Naive B cell (primary cell): Measurements from ENCODE around the gene PTCH1. TPM values are rescaled to one million over a fixed set of nuclear protein-coding genes. Genes with fewer than 3 reads are reported as not detected.

Source experiments
- ATAC-seq, 2 donors: fragments of 150-1000 bp; cut with Tn5 transposase; 2 replicates each; pipeline ENCODE4 v1.10.0; 2021; ENCODE audit warnings: low read depth in 2 of 2, mild to moderate bottlenecking in 2 of 2, moderate library complexity in 2 of 2
- DNase-seq: peaks from one replicate; pipeline ENCODE4 v3.0.0; 2022
- H3K27ac Mint-ChIP-seq, 6 donors: one replicate each; pipeline ENCODE4 v1.8.0; 2020 to 2022; ENCODE audit warnings: mild to moderate bottlenecking in 6 of 6, mixed read lengths in 6 of 6, moderate library complexity in 5 of 6, inconsistent platforms in 2 of 6
- H3K27me3 Mint-ChIP-seq, 3 donors: one replicate each; pipeline ENCODE4 v1.8.0; 2021 to 2022; ENCODE audit warnings: mixed read lengths in 3 of 3, mild to moderate bottlenecking in 1 of 3
- H3K36me3 Mint-ChIP-seq, 2 donors: one replicate each; pipeline ENCODE4 v1.8.0; 2020 to 2022; ENCODE audit warnings: mixed read lengths in 2 of 2, inconsistent platforms in 1 of 2, mild to moderate bottlenecking in 1 of 2
- H3K4me1 Mint-ChIP-seq, 3 donors: one replicate each; pipeline ENCODE4 v1.8.0; 2020 to 2022; ENCODE audit warnings: mixed read lengths in 3 of 3, inconsistent platforms in 1 of 3, mild to moderate bottlenecking in 1 of 3, moderate library complexity in 1 of 3
- H3K4me3 Mint-ChIP-seq, 8 donors: one replicate each; pipeline ENCODE4 v1.8.0; 2020 to 2022; ENCODE audit warnings: mild to moderate bottlenecking in 8 of 8, mixed read lengths in 8 of 8, moderate library complexity in 8 of 8, inconsistent platforms in 2 of 8
- H3K9me3 Mint-ChIP-seq, 7 donors: one replicate each; pipeline ENCODE4 v1.8.0; 2020 to 2022; ENCODE audit warnings: mixed read lengths in 7 of 7, mild to moderate bottlenecking in 5 of 7, inconsistent platforms in 2 of 7, moderate library complexity in 1 of 7
- polyA plus RNA-seq, 6 donors: library from polyadenylated mRNA; unstranded; fragments of 300-500 nt; fragmentation: Illumina TruSeq; gene quantifications; one replicate each; pipeline ENCODE4 v1.2.3, GENCODE V29; 2021; ENCODE audit warnings: low read depth in 6 of 6

Gene PTCH1
- polyA plus RNA-seq, 6 donors from 2014 or later: 0.21 to 8.3 (median 2.4) TPM

DNA sequence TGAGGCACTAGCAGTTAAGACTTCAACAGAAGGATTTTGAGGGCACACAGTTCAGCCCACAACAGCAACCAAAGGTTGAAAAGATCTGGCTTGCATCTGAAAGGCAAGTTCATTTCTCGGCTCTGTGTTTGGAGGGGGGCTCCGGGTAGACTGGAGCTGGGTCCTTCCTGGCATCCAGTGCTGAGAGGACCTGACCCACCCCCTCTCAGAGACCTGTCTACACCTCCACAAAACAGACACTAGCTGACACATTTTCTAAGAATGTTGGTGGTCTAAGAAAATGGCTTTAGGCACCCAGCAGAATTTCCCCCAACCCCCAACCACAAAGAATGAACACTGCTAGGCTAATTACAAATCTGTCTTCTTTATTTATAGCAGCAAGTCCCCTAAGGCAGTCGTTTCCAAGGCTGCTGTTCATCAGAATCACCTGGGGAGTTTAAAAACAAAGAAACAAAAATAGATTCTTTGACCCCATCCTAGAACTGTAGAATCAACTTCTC, 6.2 kb upstream of the PTCH1 start:
- Mint-ChIP-seq H3K27ac (no peak overlapping the region), H3K9me3 (peaks cover 4 to 32% (median 10%) of the 10 kb centered on the region in 7 donors)

DNA sequence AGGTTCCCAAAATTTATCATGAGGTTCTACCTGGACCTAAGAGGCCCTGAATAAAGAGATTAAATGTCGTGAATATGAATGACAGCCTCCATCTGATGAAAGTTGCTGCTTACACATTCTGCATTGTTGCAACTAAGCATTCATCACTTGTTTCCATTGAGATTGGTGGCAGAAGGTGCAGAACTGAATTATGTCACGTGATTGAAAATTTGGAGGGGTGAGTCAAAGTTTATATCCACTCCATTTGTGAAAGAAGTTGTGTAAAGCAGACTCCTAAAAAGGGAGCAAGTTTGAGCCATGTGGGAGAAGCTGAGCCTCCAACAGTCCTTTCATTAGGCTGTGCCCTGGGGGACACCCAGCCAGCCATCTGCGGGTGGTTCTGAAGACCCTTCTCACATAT, 4.9 kb upstream of the PTCH1 start:
- Mint-ChIP-seq H3K4me3 (no peak overlapping the region), H3K9me3 (peaks cover 4 to 32% (median 13%) of the 10 kb centered on the region in 7 donors), H3K27me3 (peaks cover 35 to 69% (median 49%) of the 10 kb centered on the region in 3 donors), H3K36me3 (peaks cover 0 to 2% of the 10 kb centered on the region in 2 donors), H3K27ac (no peak overlapping the region), H3K4me1 (peaks cover under 1 to 7% (median 1%) of the 10 kb centered on the region in 3 donors)
- DNase-seq: no peak
- no peak for ATAC-seq

More for the DNA sequence above, 6.2 kb upstream of the PTCH1 start:
- ATAC-seq (no peak), DNase-seq (no peak)
- no peak overlapping the region for H3K4me3 Mint-ChIP-seq
- peaks cover 38 to 65% (median 48%) of the 10 kb centered on the region in 3 donors for H3K27me3 Mint-ChIP-seq
- H3K4me1 Mint-ChIP-seq: no peaks in the 10 kb centered on the region
- peaks cover 0 to 1% of the 10 kb centered on the region in 2 donors for H3K36me3 Mint-ChIP-seq

DNA sequence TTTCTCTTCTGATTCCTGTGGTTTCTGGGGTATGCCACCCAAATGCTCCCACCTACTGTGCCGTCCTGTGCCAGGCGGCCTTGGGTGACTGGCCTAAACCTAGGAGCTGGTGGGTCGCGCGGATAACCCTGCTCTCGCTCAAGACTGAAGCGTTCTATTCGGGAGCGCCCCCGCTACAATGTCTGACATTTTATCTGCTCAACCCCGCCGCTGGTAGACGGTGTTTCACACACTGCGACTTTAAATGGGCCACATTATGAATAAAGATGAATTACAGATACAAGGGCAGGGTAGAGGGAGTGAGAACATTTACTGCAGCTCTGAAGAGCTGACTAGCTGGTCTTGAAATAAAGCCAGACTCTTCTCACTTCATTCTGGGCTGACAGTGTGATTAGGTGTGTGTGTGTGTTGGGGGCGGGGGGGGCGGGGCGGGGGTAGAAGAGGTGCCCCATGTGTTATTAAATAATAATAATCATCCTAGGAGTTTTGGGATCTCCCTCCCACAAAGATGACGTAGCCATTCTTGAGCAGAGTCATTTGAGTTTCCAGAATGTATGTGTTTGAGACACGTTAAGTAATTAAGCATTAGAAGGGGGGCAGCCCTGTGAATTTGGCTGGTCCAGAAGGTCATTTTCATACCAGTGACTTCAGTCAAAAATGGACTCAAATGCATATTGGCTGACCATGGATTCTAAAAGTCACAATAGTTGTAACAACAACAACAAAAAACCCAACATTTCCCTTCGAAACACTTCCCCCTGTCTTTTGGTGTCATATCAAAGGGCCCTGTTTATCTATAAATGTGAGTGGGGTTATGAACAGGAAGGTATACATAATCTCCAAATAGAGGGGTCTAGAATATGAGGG, 1.0 kb upstream of the PTCH1 start:
- Mint-ChIP-seq H3K36me3 (peaks cover 0 to 13% of the 10 kb centered on the region in 2 donors), H3K4me3 (peak overlapping the region in 5 of 8 donors; percentile 10 to 89 (median 75)), H3K27me3 (peaks cover 60 to 85% (median 67%) of the 10 kb centered on the region in 3 donors), H3K4me1 (peaks cover 5 to 15% (median 7%) of the 10 kb centered on the region in 3 donors), H3K9me3 (peaks cover 6 to 34% (median 15%) of the 10 kb centered on the region in 7 donors), H3K27ac (peak overlapping the region in 1 of 6 donors; percentile 47)
- ATAC-seq (no peak), DNase-seq (no peak)

DNA sequence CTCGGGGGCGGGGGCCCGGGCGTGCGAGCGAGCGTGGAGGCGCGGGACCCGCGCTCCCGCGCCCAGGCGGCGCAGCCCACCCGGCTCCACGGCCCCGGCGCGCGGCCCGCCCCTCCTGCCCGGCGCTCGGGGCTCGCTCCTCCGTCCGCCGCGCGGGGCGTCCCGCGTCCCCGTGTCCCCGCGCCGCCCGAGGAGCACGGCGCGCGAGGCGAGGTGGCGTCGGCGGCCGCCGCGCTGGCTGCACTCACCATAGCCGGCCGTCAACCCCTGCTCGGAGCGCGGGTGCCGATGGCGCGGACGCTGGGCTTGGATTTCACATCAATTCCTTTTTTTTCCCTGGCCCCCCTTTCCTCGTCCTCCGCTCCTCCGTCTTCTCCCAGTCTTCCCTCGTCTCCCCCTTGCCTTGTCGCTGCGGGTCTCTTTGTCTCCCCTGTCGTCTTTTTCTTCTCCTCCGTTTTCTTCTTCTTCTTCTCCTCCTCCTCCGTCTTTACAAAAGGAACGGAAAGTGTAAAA, 494 bp downstream of the PTCH1 start:
- peaks cover 70 to 91% (median 72%) of the 10 kb centered on the region in 3 donors for H3K27me3 Mint-ChIP-seq
- DNase-seq (no peak), ATAC-seq (peak; percentile 23 to 27)
- H3K4me3 Mint-ChIP-seq: peak overlapping the region; percentile 74 to 97 (median 93)
- peaks cover 0 to 16% of the 10 kb centered on the region in 2 donors for H3K36me3 Mint-ChIP-seq
- peaks cover 6 to 47% (median 17%) of the 10 kb centered on the region in 7 donors for H3K9me3 Mint-ChIP-seq
- peaks cover 9 to 28% (median 15%) of the 10 kb centered on the region in 3 donors for H3K4me1 Mint-ChIP-seq
- H3K27ac Mint-ChIP-seq: peak overlapping the region in 5 of 6 donors; percentile 49 to 96 (median 57)

DNA sequence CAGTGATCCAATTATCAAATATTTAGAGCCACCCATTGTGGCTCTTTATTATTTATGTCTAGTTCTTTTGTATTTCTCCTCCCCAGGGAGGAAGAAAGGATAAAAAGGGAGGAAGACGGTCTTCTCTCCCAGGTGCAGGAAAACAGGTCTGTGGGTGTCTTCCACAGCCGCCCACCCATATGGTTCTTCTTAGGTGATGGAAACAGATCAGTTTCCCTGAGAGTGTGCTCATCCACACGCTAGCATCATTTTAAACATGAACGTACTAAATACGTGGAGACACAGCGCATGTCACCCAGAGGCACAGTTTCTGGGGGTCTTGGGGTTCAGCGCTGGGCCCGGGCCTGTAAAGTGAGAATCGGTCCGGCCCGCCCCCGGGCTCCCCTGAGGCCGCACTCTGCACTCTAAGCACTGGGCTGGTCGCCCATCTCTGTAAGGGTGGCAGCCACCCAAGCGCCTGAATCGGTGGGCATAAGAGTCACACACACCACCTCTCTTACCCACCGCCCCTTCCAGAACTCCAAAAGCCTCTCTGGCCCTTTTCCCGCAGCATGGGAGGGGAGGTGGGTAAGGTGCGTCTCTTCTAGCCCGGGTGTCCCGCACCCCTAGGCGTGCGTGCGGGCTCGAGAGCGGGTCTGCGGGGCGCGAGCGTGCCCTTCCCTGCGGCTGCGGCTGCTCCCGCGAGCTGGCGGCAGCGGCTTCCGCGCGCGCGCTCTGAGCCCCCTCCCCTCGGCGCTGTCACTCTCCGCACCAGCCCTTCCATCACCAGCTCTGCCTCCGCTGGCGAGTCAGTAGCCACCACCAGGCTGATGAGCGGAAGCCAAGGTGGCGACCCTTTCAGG, 1.3 kb downstream of the PTCH1 start:
- Mint-ChIP-seq H3K4me3 (peak overlapping the region in 7 of 8 donors; percentile 39 to 89 (median 52)), H3K4me1 (peaks cover 12 to 30% (median 20%) of the 10 kb centered on the region in 3 donors), H3K36me3 (peaks cover 0 to 20% of the 10 kb centered on the region in 2 donors), H3K27ac (no peak overlapping the region), H3K9me3 (peaks cover 6 to 46% (median 16%) of the 10 kb centered on the region in 7 donors), H3K27me3 (peaks cover 66 to 88% (median 67%) of the 10 kb centered on the region in 3 donors)
- DNase-seq (no peak), ATAC-seq (peak in 1 of 2 donors; percentile 30)

DNA sequence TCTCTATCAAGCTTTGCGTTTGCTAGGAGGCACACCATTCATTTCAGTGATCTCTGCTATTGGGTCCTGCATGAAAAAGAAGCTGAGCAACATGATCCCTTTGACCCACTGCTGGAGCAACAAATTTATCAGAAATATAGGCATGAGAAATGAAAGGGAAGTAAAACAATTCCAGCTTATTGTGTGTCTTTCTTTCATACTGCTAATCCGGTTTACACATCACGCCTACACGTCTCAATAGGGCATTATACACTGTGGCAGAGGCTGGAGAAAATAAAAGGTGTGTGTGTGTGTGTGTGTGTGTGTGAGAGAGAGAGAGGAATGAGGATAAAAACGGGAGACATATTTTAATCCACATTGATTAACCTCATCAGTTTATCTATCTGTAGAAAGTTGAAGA, 2.4 kb downstream of the PTCH1 start:
- H3K36me3 Mint-ChIP-seq: peaks cover 8 to 24% of the 10 kb centered on the region in 2 donors
- peaks cover 65 to 88% (median 68%) of the 10 kb centered on the region in 3 donors for H3K27me3 Mint-ChIP-seq
- peak overlapping the region in 3 of 8 donors; percentile 52 to 89 (median 70) for H3K4me3 Mint-ChIP-seq
- DNase-seq (no peak), ATAC-seq (no peak)
- H3K9me3 Mint-ChIP-seq: peaks cover 0 to 44% (median 14%) of the 10 kb centered on the region in 7 donors
- H3K4me1 Mint-ChIP-seq: peaks cover 16 to 42% (median 32%) of the 10 kb centered on the region in 3 donors
- peak overlapping the region in 1 of 6 donors; percentile 5 for H3K27ac Mint-ChIP-seq

DNA sequence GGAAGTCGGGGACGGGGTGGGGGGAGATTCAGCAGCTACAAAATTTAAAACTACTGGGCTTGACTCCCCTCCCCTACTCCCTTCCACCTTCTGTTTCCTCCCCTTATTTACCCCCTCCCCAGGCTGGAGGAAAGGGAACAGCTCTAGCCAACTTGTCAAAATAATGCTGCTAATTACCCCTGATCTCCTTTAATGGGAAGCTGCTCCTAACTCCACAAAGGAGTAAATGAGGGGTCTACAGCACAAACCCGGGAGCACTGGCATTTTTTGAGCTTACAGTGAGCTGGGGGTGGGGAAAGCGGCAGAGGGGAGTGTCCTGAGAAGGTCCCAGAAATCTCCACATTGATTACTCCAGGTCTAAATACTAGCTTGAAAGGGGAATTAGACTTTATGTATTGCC, 3.1 kb downstream of the PTCH1 start:
- H3K36me3 Mint-ChIP-seq: peaks cover 9 to 24% of the 10 kb centered on the region in 2 donors
- DNase-seq (no peak), ATAC-seq (no peak)
- peaks cover 0 to 37% (median 14%) of the 10 kb centered on the region in 7 donors for H3K9me3 Mint-ChIP-seq
- peak overlapping the region in 1 of 6 donors; percentile 5 for H3K27ac Mint-ChIP-seq
- H3K27me3 Mint-ChIP-seq: peaks cover 63 to 87% (median 71%) of the 10 kb centered on the region in 3 donors
- peak overlapping the region in 1 of 8 donors; percentile 52 for H3K4me3 Mint-ChIP-seq
- peaks cover 21 to 46% (median 35%) of the 10 kb centered on the region in 3 donors for H3K4me1 Mint-ChIP-seq

DNA sequence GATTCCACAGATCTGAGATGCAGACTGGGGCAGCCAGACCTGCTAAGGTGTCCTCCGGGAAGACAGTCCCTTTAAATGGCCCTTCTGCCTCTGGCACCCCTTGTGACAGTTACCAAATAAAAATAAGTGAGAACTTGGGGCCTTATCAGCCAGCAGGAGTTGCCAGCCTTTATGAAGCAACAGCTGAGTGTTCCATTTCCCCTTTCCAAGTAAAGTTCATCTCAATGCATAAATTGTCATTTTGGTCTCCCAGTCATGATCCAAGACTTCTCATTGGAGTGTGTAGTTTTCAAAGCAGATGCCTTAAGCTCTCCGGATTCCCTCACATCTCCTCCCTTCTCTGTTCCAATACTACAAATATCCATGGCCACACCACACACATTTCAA, 4.1 kb downstream of the PTCH1 start:
- no peak for ATAC-seq
- peaks cover 9 to 29% of the 10 kb centered on the region in 2 donors for H3K36me3 Mint-ChIP-seq
- peaks cover 64 to 81% (median 72%) of the 10 kb centered on the region in 3 donors for H3K27me3 Mint-ChIP-seq

DNA sequence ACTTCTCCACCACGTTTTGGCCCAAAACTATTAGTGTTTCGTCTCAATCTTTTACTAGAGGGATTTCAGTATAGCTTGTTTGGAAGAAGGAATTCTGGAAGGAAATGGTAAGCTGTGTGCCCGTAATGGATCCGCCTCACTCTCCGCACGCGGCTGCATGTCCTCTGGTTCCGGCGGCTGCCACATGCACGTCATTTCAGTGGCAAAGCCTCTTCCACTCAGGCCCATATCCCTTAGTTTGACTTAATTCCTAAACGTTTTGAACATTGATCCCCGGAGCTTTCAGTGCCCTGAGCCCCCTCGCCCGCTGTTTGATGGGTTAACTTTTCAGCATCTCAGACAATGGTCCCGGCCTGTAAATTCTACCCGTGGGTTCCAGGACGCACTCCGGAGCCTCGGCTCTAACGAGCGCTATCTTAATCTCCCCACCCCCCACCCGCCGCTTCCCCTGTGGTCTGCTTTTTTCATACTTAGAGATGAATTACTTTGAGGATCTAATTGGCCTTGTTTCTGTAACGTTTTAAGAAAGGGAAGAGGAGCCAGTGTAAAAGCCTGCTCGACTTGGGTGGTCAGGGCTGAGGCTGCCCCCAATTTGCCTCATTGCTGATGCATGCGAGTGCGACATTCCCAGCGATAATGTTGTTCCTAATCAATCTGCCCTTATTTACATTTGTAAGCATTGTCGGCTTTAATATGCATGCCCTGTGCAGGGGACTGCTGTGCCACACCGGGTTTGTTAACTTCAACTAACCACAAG, 4.6 kb downstream of the PTCH1 start:
- ATAC-seq (no peak), DNase-seq (no peak)
- peak overlapping the region; percentile 34 to 94 (median 61) for H3K4me3 Mint-ChIP-seq
- H3K36me3 Mint-ChIP-seq: peaks cover 9 to 32% of the 10 kb centered on the region in 2 donors
- peak overlapping the region in 4 of 6 donors; percentile 2 to 51 (median 34) for H3K27ac Mint-ChIP-seq
- peaks cover 0 to 33% (median 9%) of the 10 kb centered on the region in 7 donors for H3K9me3 Mint-ChIP-seq
- H3K27me3 Mint-ChIP-seq: peaks cover 66 to 81% (median 72%) of the 10 kb centered on the region in 3 donors
- peaks cover 29 to 50% (median 44%) of the 10 kb centered on the region in 3 donors for H3K4me1 Mint-ChIP-seq

More for the DNA sequence above, 4.1 kb downstream of the PTCH1 start:
- peaks cover 25 to 49% (median 39%) of the 10 kb centered on the region in 3 donors for H3K4me1 Mint-ChIP-seq
- DNase-seq: no peak
- H3K4me3 Mint-ChIP-seq: peak overlapping the region in 7 of 8 donors; percentile 26 to 89 (median 41)
- H3K9me3 Mint-ChIP-seq: peaks cover 0 to 33% (median 9%) of the 10 kb centered on the region in 7 donors
- H3K27ac Mint-ChIP-seq: peak overlapping the region in 2 of 6 donors; percentile 2 to 38

DNA sequence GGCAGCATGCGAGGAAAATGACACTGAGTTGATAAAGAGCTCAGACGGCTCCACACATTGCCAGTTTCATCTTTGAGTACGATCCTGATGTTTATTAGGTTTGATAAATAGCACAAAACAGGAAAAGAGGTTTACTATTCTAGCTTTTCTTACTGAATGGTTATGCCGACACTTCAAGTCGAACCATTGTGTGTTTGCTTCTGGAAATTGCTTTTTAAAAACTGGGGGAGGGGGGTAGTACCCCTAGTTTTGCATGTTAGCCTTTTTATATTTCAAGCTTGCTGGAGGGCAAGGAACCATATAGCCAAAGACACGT, 5.2 kb downstream of the PTCH1 start:
- Mint-ChIP-seq H3K36me3 (peaks cover 9 to 28% of the 10 kb centered on the region in 2 donors), H3K4me1 (peaks cover 27 to 47% (median 46%) of the 10 kb centered on the region in 3 donors), H3K4me3 (peak overlapping the region; percentile 59 to 94 (median 88)), H3K27ac (peak overlapping the region in 5 of 6 donors; percentile 15 to 92 (median 29)), H3K9me3 (peaks cover 0 to 33% (median 9%) of the 10 kb centered on the region in 7 donors), H3K27me3 (peaks cover 66 to 81% (median 67%) of the 10 kb centered on the region in 3 donors)
- DNase-seq (no peak), ATAC-seq (no peak)

DNA sequence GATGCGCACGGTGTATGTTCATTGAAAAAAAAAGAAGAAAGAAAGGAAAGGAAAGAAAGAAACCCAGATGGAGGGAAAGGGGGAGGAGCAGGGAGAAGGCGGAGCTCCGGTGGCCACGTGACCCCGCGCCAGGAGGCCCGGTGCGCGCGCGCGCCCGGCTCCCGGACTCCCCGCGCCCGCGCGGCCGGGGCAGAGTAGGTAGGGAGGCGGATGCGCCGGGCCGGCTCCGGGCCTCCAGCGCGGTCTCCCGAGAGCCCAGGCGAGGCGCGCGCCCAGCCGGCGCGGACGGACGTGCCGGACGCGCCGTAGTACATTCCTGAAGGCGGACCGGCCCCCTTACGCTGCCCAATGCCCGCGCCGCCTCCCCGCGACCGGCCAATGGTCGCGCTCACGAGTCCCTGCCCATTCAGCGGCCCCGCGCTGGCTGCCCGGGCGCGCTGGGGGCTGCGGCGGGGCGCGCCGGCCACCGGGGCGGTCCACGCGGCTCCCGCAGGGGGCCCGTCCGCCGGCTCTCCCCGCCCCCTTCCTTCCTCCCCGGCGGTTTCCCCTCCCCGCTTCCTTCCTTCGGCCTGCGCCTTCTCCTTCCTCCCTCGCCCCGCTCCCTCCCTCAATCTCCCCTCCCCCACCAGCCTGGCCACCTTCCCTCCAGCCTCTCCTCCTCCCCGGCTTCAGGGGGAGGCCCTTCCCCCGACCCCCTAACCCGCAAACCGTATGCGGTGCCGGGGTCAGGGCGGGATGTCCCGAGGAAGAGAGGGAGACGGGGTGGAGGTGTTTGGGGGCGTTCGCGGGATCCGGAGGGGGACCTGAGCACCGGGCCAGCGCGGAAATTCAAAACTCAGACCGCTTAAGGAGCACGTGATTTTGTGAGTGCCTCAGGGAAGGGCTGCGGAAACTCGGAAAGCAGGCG, 5.8 kb downstream of the PTCH1 start:
- Mint-ChIP-seq H3K9me3 (peaks cover 0 to 33% (median 9%) of the 10 kb centered on the region in 7 donors), H3K27me3 (peaks cover 62 to 77% (median 68%) of the 10 kb centered on the region in 3 donors), H3K4me1 (peaks cover 24 to 49% (median 44%) of the 10 kb centered on the region in 3 donors), H3K4me3 (peak overlapping the region; percentile 80 to 96 (median 90)), H3K27ac (peak overlapping the region; percentile 15 to 93 (median 66)), H3K36me3 (peaks cover 9 to 24% of the 10 kb centered on the region in 2 donors)
- ATAC-seq (peak; percentile 51), DNase-seq (peak; percentile 57)
